Caki2 (cell line): ENCODE results near the gene CKAP2L. TPM values are rescaled to one million over a fixed set of nuclear protein-coding genes. Genes with fewer than 3 reads are reported as not detected.

Experiments used
- DNase-seq: peaks from one replicate; pipeline ENCODE4 v3.0.0-alpha.2; 2015; ENCODE audit warnings: low read depth
- in situ Hi-C: cut with HindIII; loops from 2 replicates; pipeline ENCODE4 v1.10.0; 2016; ENCODE audit warnings: low sequenced_read_pairs, low pct_unique_long_range_greater_than_20kb, mixed read lengths
- total RNA-seq: library from RNA; depleted of rRNA; stranded (reverse); fragments of >200 nt; shearing (Covaris generic); gene quantifications from 2 replicates; pipeline ENCODE4 v1.2.3, GENCODE V29; 2014; ENCODE audit warnings: low replicate concordance; rRNA removed

The CKAP2L gene
- total RNA-seq, 1 experiment from 2014 or later, result 15.3 TPM

DNA sequence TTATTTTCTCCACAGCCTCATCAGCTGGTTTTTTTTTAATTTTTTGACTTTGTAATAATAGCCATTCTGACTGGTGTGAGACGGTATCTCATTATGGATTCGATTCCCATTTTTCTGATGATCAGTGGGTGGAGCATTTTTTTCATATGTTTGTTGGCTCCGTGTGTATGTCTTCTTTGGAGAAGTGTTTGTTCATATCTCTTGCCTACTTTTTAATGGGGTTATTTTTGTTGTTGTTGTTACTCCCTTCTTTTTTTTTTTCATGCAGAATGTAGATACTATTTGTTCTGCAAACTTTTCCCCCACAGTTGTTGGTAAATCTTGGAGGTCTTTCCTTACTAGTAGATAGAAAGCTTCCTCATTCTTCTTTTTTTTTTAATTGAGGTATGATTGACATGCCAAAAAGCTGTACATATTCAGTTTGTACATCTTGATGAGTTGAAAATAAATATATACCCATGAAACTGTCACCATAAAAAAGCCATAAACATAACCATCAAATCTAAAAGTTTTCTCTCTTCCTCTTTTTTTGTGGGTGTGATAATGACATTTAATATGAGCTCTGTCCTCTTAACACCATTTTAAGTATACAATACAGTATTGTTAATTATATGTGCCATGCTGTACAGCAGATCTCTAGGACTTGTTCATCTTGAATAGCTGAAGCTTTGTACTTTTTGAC, 65.4 kb downstream of the CKAP2L start:
- in situ Hi-C loops, result no loop called here
- DNase-seq, result no peak

DNA sequence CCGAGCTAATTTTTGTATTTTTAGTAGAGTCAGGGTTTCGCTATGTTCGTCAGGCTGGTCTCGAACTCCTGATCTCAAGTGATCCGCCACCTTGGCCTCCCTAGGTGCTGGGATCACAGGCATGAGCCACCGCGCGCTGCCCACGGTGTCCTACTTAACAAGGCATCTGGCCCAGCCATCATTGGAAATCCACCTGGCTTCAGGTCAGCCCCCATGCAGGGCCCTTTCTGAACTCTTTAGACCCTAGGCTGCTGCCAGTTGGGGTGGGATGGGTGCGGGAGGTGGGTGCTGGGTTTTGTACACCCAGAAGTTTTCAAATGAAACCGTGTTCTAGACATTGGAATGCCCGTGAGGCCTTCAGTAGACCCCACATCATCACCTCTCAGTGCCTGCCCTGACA, 70.2 kb downstream of the CKAP2L start:
- in situ Hi-C loops, result no loop called here
- no peak for DNase-seq

DNA sequence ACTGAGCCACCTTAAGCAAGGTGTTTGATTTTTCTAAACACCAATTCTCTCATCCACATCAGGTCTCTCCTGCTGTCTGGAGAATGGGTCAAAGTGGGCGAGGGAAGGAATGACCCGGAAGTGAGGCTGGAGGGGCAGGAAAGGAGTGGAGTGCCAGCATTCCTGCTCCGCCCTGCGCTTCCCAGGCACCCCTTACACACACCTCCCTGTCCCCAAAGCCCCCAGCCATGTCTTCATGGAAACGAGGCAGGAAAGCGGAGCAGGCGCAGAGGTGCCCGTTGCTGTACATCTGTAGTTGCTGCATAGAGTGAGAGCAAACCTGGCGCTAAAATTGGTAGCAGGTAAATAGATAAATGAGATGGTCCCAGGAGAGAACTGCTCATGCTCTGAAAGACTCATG, 70.8 kb downstream of the CKAP2L start:
- DNase-seq, result no peak
- in situ Hi-C loops, result no loop called here

DNA sequence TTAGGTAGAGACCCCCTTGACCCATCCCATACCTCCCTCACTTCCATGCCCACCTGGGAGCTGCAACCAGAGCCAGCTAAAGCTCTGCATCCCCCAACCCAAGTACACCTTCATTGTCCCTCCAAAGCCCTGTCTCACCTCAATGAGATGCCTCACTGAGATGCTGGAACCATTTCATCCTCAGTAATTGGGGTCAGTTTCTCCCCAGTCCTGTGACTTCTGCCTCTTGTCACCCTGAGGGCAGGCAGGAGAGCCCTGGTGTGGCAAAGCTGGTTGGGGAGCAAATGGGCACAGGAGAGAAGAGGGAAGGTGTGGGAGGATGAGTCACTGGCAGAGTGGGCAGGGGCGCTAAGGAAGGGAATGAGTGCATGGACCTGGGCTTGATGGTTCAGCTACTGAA, 71.5 kb downstream of the CKAP2L start:
- no peak for DNase-seq
- in situ Hi-C loops, result no loop called here

- in situ Hi-C loops, result no loop called here
- peak; percentile 99 for DNase-seq
Measured at GRCh38 chr2:112692495-112692911, 71.9 kb downstream of the CKAP2L start.

DNA sequence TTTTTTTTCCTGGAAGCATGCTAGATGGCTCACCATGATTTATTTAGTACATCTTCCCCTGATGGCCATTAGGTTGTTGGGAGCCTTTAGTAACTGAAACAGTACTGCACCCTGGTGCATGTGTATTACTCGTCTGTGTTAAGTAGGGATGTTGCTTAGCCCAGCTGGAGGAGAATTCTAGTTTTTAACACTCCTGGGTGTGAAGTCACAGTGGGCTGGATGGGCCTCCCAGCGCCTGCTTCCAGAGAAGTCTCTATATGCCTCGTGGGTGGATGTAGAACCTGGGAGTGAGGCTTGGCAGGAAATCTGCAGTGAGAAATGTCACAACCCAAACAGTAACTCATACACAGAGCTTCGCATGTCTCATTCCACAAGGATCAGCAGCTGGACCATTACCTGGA, 72.5 kb downstream of the CKAP2L start:
- in situ Hi-C loops, result no loop called here
- no peak for DNase-seq

DNA sequence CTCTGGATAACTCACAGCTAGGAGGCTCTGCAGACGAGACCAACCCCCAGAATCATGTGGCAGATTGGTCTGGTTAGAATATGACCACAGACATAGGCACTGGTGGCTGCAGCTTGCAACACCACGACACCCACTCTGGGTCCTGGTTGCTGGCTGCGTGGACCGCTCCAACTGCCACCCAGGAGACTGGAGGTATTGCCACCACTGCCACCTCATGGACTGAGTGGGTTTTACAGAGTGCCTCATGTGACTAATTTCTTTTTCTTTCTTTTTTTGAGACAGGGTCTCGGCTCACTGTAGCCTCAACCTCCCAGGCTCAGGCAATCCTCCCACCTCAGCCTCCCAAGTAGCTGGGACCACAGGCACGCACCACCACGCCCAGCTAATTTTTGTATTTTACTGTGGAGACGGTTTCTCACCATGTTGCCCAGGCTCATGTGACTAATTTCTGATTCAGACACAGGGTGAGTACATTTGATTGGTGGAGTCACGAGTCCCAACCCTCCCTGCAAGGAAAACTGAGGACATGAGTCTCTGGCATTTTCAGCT, 73.5 kb downstream of the CKAP2L start:
- DNase-seq, result peak; percentile 55
- in situ Hi-C loops, result no loop called here

DNA sequence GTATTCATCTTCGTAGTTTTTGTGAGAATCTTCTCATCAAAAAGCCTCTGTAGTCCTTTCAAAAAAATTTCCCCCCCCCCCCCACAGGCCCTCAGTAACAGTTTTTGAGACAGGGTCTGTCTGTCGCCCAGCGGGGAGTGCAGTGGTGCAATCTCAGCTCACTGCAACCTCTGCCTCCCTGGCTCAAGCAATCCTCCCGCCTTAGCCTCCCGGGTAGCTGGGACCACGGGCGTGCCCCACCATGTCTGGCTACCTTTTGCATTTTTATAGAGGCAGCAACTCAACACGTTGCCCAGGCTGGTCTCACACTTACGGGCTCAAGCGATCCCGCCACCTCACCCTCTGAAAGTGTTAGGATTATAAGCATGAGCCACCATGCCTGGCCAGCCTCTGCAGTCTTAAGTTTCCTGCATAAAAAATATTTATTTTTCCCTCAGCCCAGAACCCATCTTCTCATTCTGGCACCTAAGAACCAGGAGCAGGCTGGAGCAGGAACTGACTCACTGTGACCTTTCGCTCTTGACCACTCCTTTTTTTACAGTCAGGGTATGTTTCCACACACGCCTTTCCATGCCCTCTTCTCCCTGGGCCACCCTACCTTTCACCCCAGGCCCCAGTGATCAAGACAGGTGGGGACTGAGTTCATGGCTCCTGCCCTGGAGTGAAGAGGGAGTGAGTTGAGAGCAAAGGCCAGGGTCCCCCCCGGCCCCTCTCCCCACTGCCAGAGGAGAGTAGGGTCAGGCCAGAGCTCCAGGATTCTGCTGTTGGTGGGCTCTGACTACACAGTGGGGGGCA, 76.1 kb downstream of the CKAP2L start:
- no peak for DNase-seq

DNA sequence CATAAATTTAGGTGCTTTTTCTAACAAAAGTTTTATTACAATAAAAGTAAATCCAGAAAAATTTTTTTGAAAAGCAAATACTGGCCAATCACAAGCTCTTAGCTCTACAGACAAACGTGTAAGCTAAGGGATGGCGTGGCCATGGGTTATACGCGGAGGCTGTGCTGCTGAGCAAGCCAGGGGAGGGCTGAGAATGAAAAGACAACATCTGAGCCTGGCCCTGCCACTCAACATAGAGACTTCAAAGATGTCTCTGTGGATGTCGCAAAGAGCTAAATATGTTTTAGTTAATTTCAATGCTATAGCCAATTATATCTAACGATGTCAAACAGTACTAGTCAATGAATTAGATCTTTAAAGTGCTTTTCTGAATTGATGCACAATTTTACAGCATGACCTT, 76.9 kb downstream of the CKAP2L start:
- no peak for DNase-seq
- in situ Hi-C loops, result no loop called here

More for the DNA sequence above, 76.1 kb downstream of the CKAP2L start:
- in situ Hi-C loops, result no loop called here

Other genes with a start within 250 kb of the CKAP2L start
- gene POLR1B, start 222.1 kb downstream of the CKAP2L start, total RNA-seq, result 19.3 and 20.9 TPM in 2 replicates
- 26.0 and 36.0 TPM in 2 replicates for gene CHCHD5, start 180.0 kb downstream of the CKAP2L start, total RNA-seq
- 79.6 and 85.8 TPM in 2 replicates for gene SLC20A1, start 118.7 kb downstream of the CKAP2L start, total RNA-seq
- not detected in 2 replicates for gene NT5DC4, start 43.6 kb downstream of the CKAP2L start, total RNA-seq
- gene IL1A, start 19.9 kb upstream of the CKAP2L start, total RNA-seq, result 1.0 and 1.8 TPM in 2 replicates
- gene IL1B, start 72.2 kb upstream of the CKAP2L start, total RNA-seq, result not detected in 2 replicates
- not detected in 2 replicates for gene IL37, start 146.6 kb upstream of the CKAP2L start, total RNA-seq
- not detected in 2 replicates for gene IL36G, start 213.4 kb upstream of the CKAP2L start, total RNA-seq
- not detected in 2 replicates for gene IL36A, start 240.8 kb upstream of the CKAP2L start, total RNA-seq